Activated naive CD8-positive, alpha-beta T cell treated with anti-CD3 and anti-CD28 coated beads, Interleukin-2, amount 10 ng/mL, durations not matched to agents 7 days and 5 days (primary cell): ENCODE results near the gene ERICH4. TPM values are rescaled to one million over a fixed set of nuclear protein-coding genes. Genes with fewer than 3 reads are reported as not detected.
"Not testable (repeated sequence)": the region's sequence is repeated elsewhere in the genome, so short reads cannot be mapped to it uniquely, and the experiment has no call there.

Experiments used
- ATAC-seq: fragments of 150-1000 bp; cut with Tn5 transposase; one replicate; pipeline ENCODE4 v1.10.0; 2021; ENCODE audit warnings: low read depth, moderate library complexity
- POLR2A ChIA-PET: fragments of 350-600 bp; sonication (Branson Sonifier 250); formaldehyde crosslinking; loops from one replicate; lab custom pipeline; 2021; ENCODE audit warnings: antibody characterized with exemption; lab: Charles Lee
- DNase-seq: peaks from one replicate; pipeline ENCODE4 v3.0.0; 2021
- H3K27ac Mint-ChIP-seq: one replicate; pipeline ENCODE4 v1.8.0; 2022; ENCODE audit warnings: mild to moderate bottlenecking, mixed read lengths
- H3K27me3 Mint-ChIP-seq: one replicate; pipeline ENCODE4 v1.8.0; 2022; ENCODE audit warnings: mild to moderate bottlenecking, moderate library complexity, mixed read lengths
- H3K36me3 Mint-ChIP-seq: one replicate; pipeline ENCODE4 v1.8.0; 2021; ENCODE audit warnings: mild to moderate bottlenecking, mixed read lengths
- H3K4me1 Mint-ChIP-seq: one replicate; pipeline ENCODE4 v1.8.0; 2021; ENCODE audit warnings: mixed read lengths
- H3K4me3 Mint-ChIP-seq: one replicate; pipeline ENCODE4 v1.8.0; 2022; ENCODE audit warnings: mild to moderate bottlenecking, moderate library complexity, mixed read lengths
- H3K9me3 Mint-ChIP-seq: one replicate; pipeline ENCODE4 v1.8.0; 2021; ENCODE audit warnings: mixed read lengths
- total RNA-seq, 2 experiments: library from RNA; stranded (reverse); gene quantifications; one replicate each; pipeline ENCODE4 v1.2.3, GENCODE V29; 2021

The ERICH4 gene
- total RNA-seq, 2 experiments from 2014 or later, result not detected

GRCh38 chr19:41431426-41432386 is 11.2 kb upstream of the ERICH4 start:
- no peak for ATAC-seq
- Mint-ChIP-seq H3K4me1 (peaks cover 22% of the 10 kb centered on the region), H3K27me3 (no peaks in the 10 kb centered on the region), H3K4me3 (no peak overlapping the region), H3K9me3 (no peaks in the 10 kb centered on the region), H3K36me3 (peaks cover 10% of the 10 kb centered on the region), H3K27ac (peak overlapping the region; percentile 2)
- POLR2A ChIA-PET, result interaction anchor here (0.9 to 1.6 kb wide), 5 partner anchors 8 to 104 kb away, joined by 3 to 4 read pairs (median 3); partner anchors contain the start of gene DMAC2
- no peak for DNase-seq

GRCh38 chr19:41433171-41433570 is 9.8 kb upstream of the ERICH4 start:
- Mint-ChIP-seq H3K4me3 (no peak overlapping the region), H3K9me3 (no peaks in the 10 kb centered on the region), H3K4me1 (peaks cover 16% of the 10 kb centered on the region), H3K36me3 (peaks cover 7% of the 10 kb centered on the region), H3K27ac (no peak overlapping the region), H3K27me3 (no peaks in the 10 kb centered on the region)
- DNase-seq, result no peak
- POLR2A ChIA-PET, result interaction anchor here (1.0 kb wide), 1 partner anchor 9 kb away, joined by 4 read pairs; no protein-coding TSS in a partner anchor
- ATAC-seq, result no peak

GRCh38 chr19:41434450-41434849 is 8.5 kb upstream of the ERICH4 start:
- H3K4me3 Mint-ChIP-seq, result no peak overlapping the region
- POLR2A ChIA-PET, result no interaction called here
- ATAC-seq (no peak), DNase-seq (no peak)
- peaks cover 16% of the 10 kb centered on the region for H3K4me1 Mint-ChIP-seq
- H3K9me3 Mint-ChIP-seq, result no peaks in the 10 kb centered on the region
- H3K27ac Mint-ChIP-seq, result peak overlapping the region; percentile 71
- peaks cover 7% of the 10 kb centered on the region for H3K36me3 Mint-ChIP-seq
- H3K27me3 Mint-ChIP-seq, result no peaks in the 10 kb centered on the region

- not testable (repeated sequence) for H3K9me3 Mint-ChIP-seq, H3K27ac Mint-ChIP-seq, H3K27me3 Mint-ChIP-seq, ATAC-seq, H3K36me3 Mint-ChIP-seq, DNase-seq, H3K4me3 Mint-ChIP-seq
- peaks cover 19% of the 10 kb centered on the region for H3K4me1 Mint-ChIP-seq
- POLR2A ChIA-PET, result interaction anchor here (0.6 kb wide), 2 partner anchors 96 to 522 kb away, joined by 3 read pairs; no protein-coding TSS in a partner anchor
Measured at GRCh38 chr19:41435376-41435775, 7.6 kb upstream of the ERICH4 start.

GRCh38 chr19:41435936-41436673 is 6.9 kb upstream of the ERICH4 start:
- H3K36me3 Mint-ChIP-seq, result peaks cover 7% of the 10 kb centered on the region
- POLR2A ChIA-PET, result interaction anchor here (0.6 kb wide), 1 partner anchor 96 kb away, joined by 3 read pairs; no protein-coding TSS in a partner anchor
- H3K4me3 Mint-ChIP-seq, result no peak overlapping the region
- ATAC-seq (no peak), DNase-seq (no peak)
- H3K4me1 Mint-ChIP-seq, result peaks cover 18% of the 10 kb centered on the region
- H3K9me3 Mint-ChIP-seq, result no peaks in the 10 kb centered on the region
- H3K27ac Mint-ChIP-seq, result no peak overlapping the region
- H3K27me3 Mint-ChIP-seq, result no peaks in the 10 kb centered on the region

- Mint-ChIP-seq H3K4me3 (no peak overlapping the region), H3K36me3 (peaks cover 7% of the 10 kb centered on the region), H3K27ac (no peak overlapping the region), H3K4me1 (peaks cover 18% of the 10 kb centered on the region), H3K9me3 (no peaks in the 10 kb centered on the region), H3K27me3 (no peaks in the 10 kb centered on the region)
- no peak for ATAC-seq
- POLR2A ChIA-PET, result no interaction called here
- DNase-seq, result no peak
Measured at GRCh38 chr19:41436674-41436951, 6.3 kb upstream of the ERICH4 start.

- POLR2A ChIA-PET, result interaction anchor here (1.1 to 2.4 kb wide), 4 partner anchors 9 to 92 kb away, joined by 3 to 24 read pairs (median 10); partner anchors contain the start of gene B3GNT8
- Mint-ChIP-seq H3K36me3 (peaks cover 2% of the 10 kb centered on the region), H3K9me3 (no peaks in the 10 kb centered on the region), H3K27ac (no peak overlapping the region), H3K4me1 (peaks cover 14% of the 10 kb centered on the region), H3K27me3 (no peaks in the 10 kb centered on the region), H3K4me3 (no peak overlapping the region)
- ATAC-seq (no peak), DNase-seq (peak; percentile 19)
Measured at GRCh38 chr19:41437944-41438574, 4.9 kb upstream of the ERICH4 start.

GRCh38 chr19:41439441-41440222 is 3.3 kb upstream of the ERICH4 start, which contains the start of gene DMAC2:
Gene DMAC2 (minus strand): TSS chr19:41439912. CDS start chr19:41439899, 13 bp downstream.
- Mint-ChIP-seq H3K27ac (peak within 1 kb of the TSS; percentile 47), H3K27me3 (peaks cover 3% of the 10 kb centered on the region), H3K36me3 (no peaks in the 10 kb centered on the region), H3K4me3 (no peak within 1 kb of the TSS), H3K9me3 (no peaks in the 10 kb centered on the region), H3K4me1 (peaks cover 12% of the 10 kb centered on the region)
- DNase-seq, result peak; percentile 89
- ATAC-seq, result peak; percentile 96
- POLR2A ChIA-PET, result interaction anchor here (0.5 to 2.4 kb wide), 16 partner anchors 8 to 689 kb away, joined by 3 to 24 read pairs (median 5); partner anchors contain the start of genes ACTMAP, B3GNT8, B9D2 and CEACAM21

GRCh38 chr19:41441321-41441945 is 1.5 kb upstream of the ERICH4 start:
- H3K9me3 Mint-ChIP-seq, result no peaks in the 10 kb centered on the region
- H3K4me3 Mint-ChIP-seq, result no peak overlapping the region
- DNase-seq (peak; percentile 26), ATAC-seq (no peak)
- peaks cover 5% of the 10 kb centered on the region for H3K27me3 Mint-ChIP-seq
- no peaks in the 10 kb centered on the region for H3K36me3 Mint-ChIP-seq
- POLR2A ChIA-PET, result no interaction called here
- peaks cover 12% of the 10 kb centered on the region for H3K4me1 Mint-ChIP-seq
- peak overlapping the region; percentile 47 for H3K27ac Mint-ChIP-seq

GRCh38 chr19:41443813-41444455 is 978 bp downstream of the ERICH4 start:
- POLR2A ChIA-PET, result no interaction called here
- peaks cover 14% of the 10 kb centered on the region for H3K27me3 Mint-ChIP-seq
- DNase-seq, result peak; percentile 21
- ATAC-seq, result no peak
- no peak overlapping the region for H3K4me3 Mint-ChIP-seq
- no peaks in the 10 kb centered on the region for H3K9me3 Mint-ChIP-seq
- no peaks in the 10 kb centered on the region for H3K36me3 Mint-ChIP-seq
- peaks cover 4% of the 10 kb centered on the region for H3K4me1 Mint-ChIP-seq
- no peak overlapping the region for H3K27ac Mint-ChIP-seq

- Mint-ChIP-seq H3K27me3 (peaks cover 14% of the 10 kb centered on the region), H3K36me3 (no peaks in the 10 kb centered on the region), H3K9me3 (no peaks in the 10 kb centered on the region), H3K4me3 (no peak overlapping the region), H3K27ac (no peak overlapping the region), H3K4me1 (peaks cover 9% of the 10 kb centered on the region)
- DNase-seq (peak; percentile 16), ATAC-seq (no peak)
- POLR2A ChIA-PET, result no interaction called here
Measured at GRCh38 chr19:41445575-41445974, 2.6 kb downstream of the ERICH4 start.
